Mesothelial cell of epicardium (in vitro differentiated cells): ENCODE measurements around the gene MAMDC2. TPM values are rescaled to one million over a fixed set of nuclear protein-coding genes. Genes with fewer than 3 reads are reported as not detected.

Source experiments
- DNase-seq, 2 experiments: peaks; one replicate each; pipeline ENCODE4 v3.0.0; 2021; ENCODE audit warnings: low spot score in 2 of 2; ENCODE audit not compliant: unreplicated experiment in 2 of 2
- H3K27ac Mint-ChIP-seq: 2 replicates; pipeline ENCODE4 v1.8.0; 2021; ENCODE audit warnings: mixed read lengths
- H3K27me3 Mint-ChIP-seq: 2 replicates; pipeline ENCODE4 v1.8.0; 2021; ENCODE audit warnings: low read depth, mixed read lengths
- H3K36me3 Mint-ChIP-seq: 2 replicates; pipeline ENCODE4 v1.8.0; 2021; ENCODE audit warnings: mixed read lengths
- H3K4me1 Mint-ChIP-seq: 2 replicates; pipeline ENCODE4 v1.8.0; 2021; ENCODE audit warnings: mixed read lengths
- H3K4me3 Mint-ChIP-seq: 2 replicates; pipeline ENCODE4 v1.8.0; 2021; ENCODE audit warnings: mild to moderate bottlenecking, moderate library complexity, mixed read lengths
- H3K9me3 Mint-ChIP-seq: 2 replicates; pipeline ENCODE4 v1.8.0; 2021; ENCODE audit warnings: mixed read lengths
- total RNA-seq: library from RNA; stranded (reverse); gene quantifications from 3 replicates; pipeline ENCODE4 v1.2.1, GENCODE V29; 2021
- TF ChIP-seq, protein P1 (sequence below): fragments of 200-600 bp; sonication (generic); IDR thresholded peaks from one replicate; pipeline ENCODE4 v1.5.0; 2021; ENCODE audit warnings: antibody characterized with exemption; ENCODE audit not compliant: unreplicated experiment

MAMDC2 gene
- total RNA-seq, 1 donor from 2014 or later: 0.49 TPM

DNA sequence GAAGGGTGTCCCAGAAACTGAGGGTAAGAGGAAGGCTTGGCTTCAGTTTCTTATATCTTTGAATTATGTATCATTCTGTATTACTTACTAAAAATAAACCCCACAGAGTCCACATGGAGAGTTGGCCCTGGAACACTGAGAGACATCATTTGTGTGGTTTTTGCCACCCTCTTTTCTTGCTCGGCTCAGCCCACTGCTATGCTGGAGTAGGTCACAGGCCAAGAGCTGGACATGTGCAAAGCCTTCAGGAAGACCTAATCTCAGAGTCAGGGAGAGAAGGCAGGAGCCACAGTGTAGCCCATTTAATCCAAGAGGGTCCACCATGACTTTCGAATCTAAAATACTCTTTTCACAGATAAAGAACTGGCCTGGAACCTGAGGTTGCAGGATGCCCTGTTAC, 47.5 kb downstream of the MAMDC2 start:
- peaks cover 6% of the 10 kb centered on the region for H3K4me1 Mint-ChIP-seq
- no peak for DNase-seq
- H3K9me3 Mint-ChIP-seq: no peaks in the 10 kb centered on the region
- no peaks in the 10 kb centered on the region for H3K36me3 Mint-ChIP-seq
- TF ChIP-seq, protein P1, sequence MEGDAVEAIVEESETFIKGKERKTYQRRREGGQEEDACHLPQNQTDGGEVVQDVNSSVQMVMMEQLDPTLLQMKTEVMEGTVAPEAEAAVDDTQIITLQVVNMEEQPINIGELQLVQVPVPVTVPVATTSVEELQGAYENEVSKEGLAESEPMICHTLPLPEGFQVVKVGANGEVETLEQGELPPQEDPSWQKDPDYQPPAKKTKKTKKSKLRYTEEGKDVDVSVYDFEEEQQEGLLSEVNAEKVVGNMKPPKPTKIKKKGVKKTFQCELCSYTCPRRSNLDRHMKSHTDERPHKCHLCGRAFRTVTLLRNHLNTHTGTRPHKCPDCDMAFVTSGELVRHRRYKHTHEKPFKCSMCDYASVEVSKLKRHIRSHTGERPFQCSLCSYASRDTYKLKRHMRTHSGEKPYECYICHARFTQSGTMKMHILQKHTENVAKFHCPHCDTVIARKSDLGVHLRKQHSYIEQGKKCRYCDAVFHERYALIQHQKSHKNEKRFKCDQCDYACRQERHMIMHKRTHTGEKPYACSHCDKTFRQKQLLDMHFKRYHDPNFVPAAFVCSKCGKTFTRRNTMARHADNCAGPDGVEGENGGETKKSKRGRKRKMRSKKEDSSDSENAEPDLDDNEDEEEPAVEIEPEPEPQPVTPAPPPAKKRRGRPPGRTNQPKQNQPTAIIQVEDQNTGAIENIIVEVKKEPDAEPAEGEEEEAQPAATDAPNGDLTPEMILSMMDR: no peak
- peaks cover 3% of the 10 kb centered on the region for H3K27me3 Mint-ChIP-seq
- H3K4me3 Mint-ChIP-seq: no peak overlapping the region
- H3K27ac Mint-ChIP-seq: no peak overlapping the region

DNA sequence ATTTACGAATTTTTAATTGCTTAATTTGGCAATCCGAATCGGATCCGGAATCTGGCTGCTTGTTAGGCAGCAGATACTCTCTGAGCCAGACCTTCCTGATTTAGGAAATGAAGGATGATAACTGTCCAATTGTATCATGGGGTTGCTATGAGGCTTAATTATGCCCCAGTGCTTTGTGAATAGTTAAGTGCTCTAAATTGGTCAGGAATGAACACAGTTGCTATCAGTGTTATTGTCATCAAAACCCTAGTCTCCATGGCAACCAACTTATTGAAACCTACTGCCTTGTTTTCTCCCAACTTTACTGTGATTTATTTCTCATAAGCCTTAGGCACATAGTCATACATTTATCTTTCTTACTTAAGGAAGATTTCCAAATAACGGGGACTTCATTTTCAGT, 47.9 kb downstream of the MAMDC2 start:
- Mint-ChIP-seq H3K36me3 (no peaks in the 10 kb centered on the region), H3K9me3 (no peaks in the 10 kb centered on the region), H3K27ac (no peak overlapping the region), H3K4me1 (peaks cover 2% of the 10 kb centered on the region), H3K4me3 (no peak overlapping the region), H3K27me3 (peaks cover 3% of the 10 kb centered on the region)
- DNase-seq: no peak
- TF ChIP-seq, protein P1: no peak

DNA sequence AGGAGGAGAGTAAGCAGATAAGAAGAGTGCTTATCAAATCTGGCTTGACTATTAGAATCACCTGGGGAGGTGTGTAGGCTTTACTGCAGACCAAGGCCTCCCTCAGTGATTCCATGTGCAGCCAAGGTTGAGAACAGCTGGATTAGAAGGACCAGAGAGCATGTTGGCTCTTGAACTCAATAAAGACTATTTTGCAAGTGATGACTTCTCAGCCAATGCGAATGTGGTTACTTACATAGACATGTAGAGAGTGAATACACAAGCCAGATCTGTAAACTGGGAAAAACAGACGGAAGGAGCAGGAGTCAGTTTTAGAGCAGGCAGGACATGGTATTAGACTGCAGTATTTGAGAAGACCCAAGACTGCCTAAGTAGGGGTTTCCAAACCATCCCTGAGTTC, 48.5 kb downstream of the MAMDC2 start:
- Mint-ChIP-seq H3K4me1 (peaks cover 2% of the 10 kb centered on the region), H3K9me3 (no peaks in the 10 kb centered on the region)

DNA sequence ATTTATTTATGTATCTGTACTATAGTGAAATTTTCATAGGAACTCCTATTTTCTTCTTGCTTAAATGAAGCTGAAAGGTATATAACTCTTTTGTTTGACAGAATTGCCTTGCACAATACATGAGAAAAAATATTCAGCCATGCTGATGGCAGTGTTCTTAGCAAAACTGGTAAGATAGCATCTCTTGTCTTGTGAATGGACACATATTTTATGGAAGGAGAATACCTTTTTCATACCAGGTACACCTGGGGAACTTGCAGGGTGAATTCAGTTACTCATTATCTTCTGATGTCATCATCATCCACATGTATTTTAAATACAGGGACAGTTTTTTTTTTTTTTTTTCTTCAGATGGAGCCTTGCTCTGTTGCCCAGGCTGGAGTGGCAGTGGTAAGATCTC, 49.4 kb downstream of the MAMDC2 start:
- H3K36me3 Mint-ChIP-seq: no peaks in the 10 kb centered on the region
- no peaks in the 10 kb centered on the region for H3K9me3 Mint-ChIP-seq
- peaks cover 7% of the 10 kb centered on the region for H3K27me3 Mint-ChIP-seq
- TF ChIP-seq, protein P1: no peak
- no peak overlapping the region for H3K4me3 Mint-ChIP-seq
- no peak for DNase-seq
- peaks cover 2% of the 10 kb centered on the region for H3K4me1 Mint-ChIP-seq
- no peak overlapping the region for H3K27ac Mint-ChIP-seq

More for the DNA sequence above, 48.5 kb downstream of the MAMDC2 start:
- no peaks in the 10 kb centered on the region for H3K36me3 Mint-ChIP-seq
- H3K4me3 Mint-ChIP-seq: no peak overlapping the region
- H3K27ac Mint-ChIP-seq: no peak overlapping the region
- DNase-seq: no peak
- TF ChIP-seq, protein P1: no peak
- peaks cover 7% of the 10 kb centered on the region for H3K27me3 Mint-ChIP-seq

DNA sequence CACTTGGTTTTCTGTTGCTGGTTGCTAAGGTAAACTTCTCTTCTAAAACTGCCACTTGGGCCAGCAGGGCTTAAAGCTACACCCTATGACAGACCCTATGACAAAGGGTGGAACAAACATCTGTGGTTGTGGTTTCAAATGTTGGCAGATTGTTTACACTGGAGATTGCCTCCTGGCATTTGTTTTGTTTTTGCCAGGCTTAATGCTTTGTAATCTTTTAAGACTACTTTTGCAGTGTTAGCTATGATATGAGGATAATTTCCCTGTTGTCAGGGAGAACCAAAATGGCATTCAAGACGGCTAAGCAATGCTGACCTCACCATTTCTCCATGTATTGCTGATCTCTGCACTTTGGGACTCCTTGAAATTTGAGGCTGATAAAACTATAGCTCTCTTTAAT, 50.3 kb downstream of the MAMDC2 start:
- H3K4me3 Mint-ChIP-seq: no peak overlapping the region
- no peaks in the 10 kb centered on the region for H3K9me3 Mint-ChIP-seq
- no peak for DNase-seq
- peaks cover 2% of the 10 kb centered on the region for H3K4me1 Mint-ChIP-seq
- TF ChIP-seq, protein P1: no peak
- no peaks in the 10 kb centered on the region for H3K36me3 Mint-ChIP-seq
- H3K27ac Mint-ChIP-seq: no peak overlapping the region
- H3K27me3 Mint-ChIP-seq: peaks cover 7% of the 10 kb centered on the region

DNA sequence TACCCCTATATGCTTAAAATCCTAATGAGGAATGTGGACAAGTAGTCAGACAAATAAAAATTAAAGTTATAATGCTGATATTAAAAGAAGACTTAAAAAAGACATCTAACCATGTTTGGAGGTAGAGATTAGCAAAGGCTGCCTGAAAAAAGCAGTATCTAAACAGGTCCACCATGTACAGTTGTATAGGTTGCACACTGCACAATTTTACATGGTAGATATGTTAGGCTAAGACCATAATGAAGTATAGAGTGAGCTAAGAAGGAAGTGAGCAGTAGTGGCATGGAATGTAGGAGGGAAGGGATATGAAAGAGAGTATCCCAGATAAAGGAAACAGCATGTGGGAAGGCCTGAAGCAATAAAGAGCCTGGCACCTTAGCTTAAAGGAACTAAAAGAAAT, 51.1 kb downstream of the MAMDC2 start:
- H3K27ac Mint-ChIP-seq: no peak overlapping the region
- TF ChIP-seq, protein P1: no peak
- peaks cover 2% of the 10 kb centered on the region for H3K4me1 Mint-ChIP-seq
- H3K9me3 Mint-ChIP-seq: no peaks in the 10 kb centered on the region
- DNase-seq: no peak
- H3K36me3 Mint-ChIP-seq: no peaks in the 10 kb centered on the region
- H3K4me3 Mint-ChIP-seq: no peak overlapping the region
- peaks cover 7% of the 10 kb centered on the region for H3K27me3 Mint-ChIP-seq
